Activated CD4-positive, alpha-beta T cell treated with anti-CD3 and anti-CD28 coated beads for 48 hours (primary cell): ENCODE measurements around the gene ST3GAL2.
"Not testable (repeated sequence)": the region's sequence is repeated elsewhere in the genome, so short reads cannot be mapped to it uniquely, and the experiment has no call there.

ENCODE experiments used
- DNase-seq: peaks from one replicate; pipeline ENCODE4 v3.0.0-alpha.2; 2020

The ST3GAL2 gene

GRCh38 chr16:70380919-70381603 is 57.8 kb downstream of the ST3GAL2 start:
- DNase-seq: peak; percentile 98

- DNase-seq: peak; percentile 91
These were observed 58.5 kb downstream of the ST3GAL2 start for GRCh38 chr16:70380248-70380918.

- no peak for DNase-seq
These were observed 59.9 kb downstream of the ST3GAL2 start for GRCh38 chr16:70378869-70379493.

- no peak for DNase-seq
These were observed 61.1 kb downstream of the ST3GAL2 start for GRCh38 chr16:70377782-70378181.

- no peak for DNase-seq
These were observed 63.0 kb downstream of the ST3GAL2 start for GRCh38 chr16:70375636-70376611.

- DNase-seq: no peak
These were observed 64.7 kb downstream of the ST3GAL2 start for GRCh38 chr16:70374213-70374612.

GRCh38 chr16:70372921-70373728 is 65.8 kb downstream of the ST3GAL2 start:
- DNase-seq: no peak

- DNase-seq: no peak
These were observed 68.0 kb downstream of the ST3GAL2 start for GRCh38 chr16:70370924-70371323.

- DNase-seq: peak; percentile 52
These were observed 68.8 kb downstream of the ST3GAL2 start for GRCh38 chr16:70370145-70370544.

- no peak for DNase-seq
These were observed 74.5 kb downstream of the ST3GAL2 start for GRCh38 chr16:70364399-70364798.

GRCh38 chr16:70359552-70359951 is 79.3 kb downstream of the ST3GAL2 start:
- no peak for DNase-seq

GRCh38 chr16:70349783-70350182 is 89.1 kb downstream of the ST3GAL2 start:
- DNase-seq: peak; percentile 17

GRCh38 chr16:70348991-70349390 is 89.9 kb downstream of the ST3GAL2 start:
- DNase-seq: no peak

GRCh38 chr16:70345840-70346239 is 93.1 kb downstream of the ST3GAL2 start:
- DNase-seq: no peak

- DNase-seq: no peak
These were observed 96.9 kb downstream of the ST3GAL2 start for GRCh38 chr16:70342016-70342415.

- no peak for DNase-seq
These were observed 97.3 kb downstream of the ST3GAL2 start for GRCh38 chr16:70341600-70341999.

GRCh38 chr16:70337814-70338213 is 101.1 kb downstream of the ST3GAL2 start:
- DNase-seq: no peak

GRCh38 chr16:70332728-70333127 is 106.2 kb downstream of the ST3GAL2 start:
- DNase-seq: not testable (repeated sequence)

GRCh38 chr16:70331588-70332358 is 107.1 kb downstream of the ST3GAL2 start:
- DNase-seq: peak; percentile 16

- no peak for DNase-seq
These were observed 107.8 kb downstream of the ST3GAL2 start for GRCh38 chr16:70331091-70331490.
